Ureter (tissue), 1 donor: ENCODE results near the gene EPB41L2. TPM values are rescaled to one million over a fixed set of nuclear protein-coding genes. Genes with fewer than 3 reads are reported as not detected.

Source experiments
- DNase-seq: peaks from one replicate; pipeline ENCODE4 v3.0.0-alpha.2; 2020; ENCODE audit warnings: low spot score
- total RNA-seq: library from RNA; stranded (reverse); gene quantifications from one replicate; pipeline ENCODE4 v1.2.4, GENCODE V29; 2023
- donor health status: DM: yes; HTN: yes; CAD: no.

The EPB41L2 gene
- total RNA-seq, 1 donor from 2014 or later = 110 TPM

DNA sequence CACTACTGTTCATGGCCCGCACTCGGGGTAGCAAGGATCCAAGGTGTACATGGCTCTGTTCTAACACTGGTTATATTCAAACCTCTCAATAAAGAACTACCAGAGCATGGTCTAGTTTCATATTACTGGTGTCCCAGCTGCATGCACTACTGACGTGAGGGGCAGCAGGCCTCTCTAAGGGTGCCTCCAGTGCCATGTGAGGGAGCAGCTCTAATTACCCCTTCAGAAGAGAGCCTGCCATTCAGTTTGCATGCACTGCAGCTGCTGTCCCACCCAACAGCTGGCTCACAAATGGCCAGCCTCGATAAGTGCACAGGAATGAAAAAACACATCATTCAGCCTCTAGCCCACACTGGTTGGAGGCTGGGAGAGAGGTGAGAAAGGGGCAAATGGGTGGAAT is 150.6 kb downstream of the EPB41L2 start:
- no peak for DNase-seq

DNA sequence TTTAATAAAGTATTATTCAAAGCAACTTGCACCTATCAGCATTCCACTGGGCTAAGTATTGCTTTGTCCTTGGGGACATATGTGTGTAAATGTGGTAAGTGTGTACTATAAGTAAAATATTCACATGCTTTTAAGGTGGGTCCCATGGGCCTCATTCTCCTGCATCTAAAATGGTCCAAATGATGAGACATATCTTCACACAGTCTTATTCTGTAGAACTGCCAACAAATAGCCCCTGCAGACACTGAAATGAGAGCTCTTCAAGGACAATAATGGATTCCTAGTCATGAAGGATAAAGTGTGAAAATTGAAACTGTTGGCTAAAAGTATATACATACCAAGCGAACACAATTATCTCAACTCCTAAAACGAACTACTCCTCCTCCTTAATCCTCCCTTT is 154.1 kb downstream of the EPB41L2 start:
- DNase-seq = no peak

DNA sequence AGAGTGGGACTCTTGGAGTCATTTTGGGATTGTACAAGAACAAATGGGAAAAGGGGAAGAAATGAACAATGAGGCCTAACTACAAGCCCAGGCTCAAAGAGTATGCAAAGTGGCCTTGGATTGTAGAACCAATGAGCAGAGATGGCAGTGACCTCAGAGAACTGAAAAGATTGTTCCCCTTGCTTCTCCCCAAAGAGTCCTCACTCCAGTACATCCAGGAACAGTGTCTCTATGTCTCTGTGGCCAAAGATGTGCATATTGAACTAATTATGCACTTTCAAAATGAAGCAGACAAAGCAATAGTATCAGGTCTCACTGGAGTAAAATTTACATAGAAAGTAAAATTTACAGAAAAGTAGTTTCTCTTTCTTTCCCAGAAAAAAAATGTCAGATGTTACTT is 154.9 kb downstream of the EPB41L2 start:
- DNase-seq = no peak

DNA sequence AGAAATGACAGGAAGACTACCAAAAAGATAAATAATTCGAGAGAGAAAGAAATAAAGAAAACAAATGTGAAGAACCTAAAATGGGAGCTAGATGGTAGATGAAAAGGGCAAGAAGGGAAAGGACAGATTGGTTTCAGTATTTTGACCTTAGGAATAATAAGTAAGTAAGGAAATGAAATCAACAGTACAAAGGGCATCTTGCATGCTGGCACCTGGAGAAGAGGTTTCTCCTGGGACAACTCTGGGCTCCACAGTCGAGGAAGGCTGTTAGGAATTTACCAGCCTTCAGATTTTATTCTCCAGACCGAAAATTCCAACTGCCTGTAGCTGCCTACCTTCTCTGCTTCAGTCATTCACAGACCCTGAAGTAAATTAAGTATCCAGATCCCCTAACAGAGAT is 155.4 kb downstream of the EPB41L2 start:
- no peak for DNase-seq

DNA sequence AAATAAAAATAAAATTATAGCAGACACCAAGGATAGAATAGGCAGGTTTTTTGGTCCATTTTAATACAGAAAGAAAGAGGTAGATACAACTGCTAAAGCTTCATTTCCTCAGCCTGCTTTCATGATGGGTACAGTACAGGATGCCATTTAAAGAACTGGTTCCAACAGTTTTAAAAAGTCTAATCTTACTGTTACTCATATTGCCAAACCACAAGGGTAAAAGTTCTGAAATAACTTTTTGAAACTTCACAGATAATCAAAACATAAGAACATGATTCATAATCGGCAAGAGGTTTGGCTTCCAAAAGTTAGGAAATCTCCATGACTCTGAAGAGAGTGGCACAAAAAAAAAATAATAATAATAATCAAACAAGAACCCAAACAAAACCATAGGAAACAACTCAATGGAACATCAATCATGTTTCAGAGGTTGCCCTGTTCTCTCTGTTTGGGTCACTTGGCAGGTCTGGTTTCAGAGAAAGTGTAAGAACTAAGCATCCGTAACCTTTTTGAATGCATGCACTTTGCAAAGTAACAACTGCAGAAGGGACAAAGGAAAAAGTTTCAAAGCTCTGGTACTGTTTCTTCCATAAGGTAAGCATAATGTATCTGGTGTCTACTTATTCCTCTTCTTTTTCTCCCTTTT is 156.2 kb downstream of the EPB41L2 start:
- DNase-seq = no peak

DNA sequence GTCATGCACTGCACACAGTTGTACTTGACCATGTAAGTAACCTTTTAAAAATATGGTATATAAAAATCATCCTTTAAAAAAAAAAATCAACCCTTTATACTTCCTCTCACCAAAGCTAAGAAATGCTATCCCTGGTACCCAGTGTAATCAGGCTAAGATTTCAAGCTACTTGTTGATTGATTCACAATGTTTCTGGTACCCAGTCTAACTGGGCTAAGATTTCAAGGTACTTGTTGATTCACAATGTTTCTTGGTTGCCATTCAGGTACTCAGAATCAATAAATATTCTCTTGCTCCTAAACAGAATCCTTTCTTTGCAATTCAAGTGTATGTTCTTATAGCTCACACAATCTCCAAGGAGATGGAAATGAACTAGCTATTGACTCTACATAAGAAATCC is 159.4 kb downstream of the EPB41L2 start:
- DNase-seq = no peak

DNA sequence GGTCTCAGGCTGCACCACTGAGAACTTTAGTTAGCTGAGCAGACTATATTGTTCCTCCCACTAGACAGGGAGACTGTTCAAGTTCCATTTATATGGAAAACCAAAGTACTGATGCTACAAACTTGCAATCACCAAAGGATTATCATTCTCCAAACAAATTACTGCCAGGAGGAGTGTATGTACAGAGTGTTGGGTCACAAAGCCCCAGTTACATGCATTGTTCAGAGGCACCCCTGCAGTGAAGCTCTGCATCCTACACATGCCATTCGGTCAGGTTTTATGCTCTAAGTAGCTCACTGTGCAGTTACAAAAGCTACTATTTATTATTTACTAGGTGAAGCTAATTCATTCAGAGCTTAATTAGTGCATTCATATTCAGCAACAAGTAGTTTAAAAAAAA is 160.0 kb downstream of the EPB41L2 start:
- DNase-seq = no peak

DNA sequence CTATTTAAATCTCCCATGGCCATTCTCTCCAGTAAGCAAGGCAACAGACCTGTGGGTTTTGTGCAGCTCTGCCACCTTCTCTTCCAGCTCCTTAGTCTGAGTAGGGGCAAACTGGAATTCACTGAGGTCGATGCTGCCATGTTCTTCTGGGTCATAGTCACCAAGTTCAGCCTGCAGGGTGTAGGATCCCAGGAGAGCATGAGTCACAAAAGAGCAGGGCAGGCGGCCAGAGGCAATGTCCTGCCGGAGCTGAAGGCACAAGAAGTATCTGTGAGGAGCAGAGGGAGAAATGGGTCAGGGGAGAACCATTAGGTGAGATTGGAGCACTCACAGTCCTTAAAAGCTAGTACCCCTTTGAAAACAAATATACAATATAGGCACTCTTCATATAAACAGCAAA is 162.1 kb downstream of the EPB41L2 start:
- DNase-seq = no peak

DNA sequence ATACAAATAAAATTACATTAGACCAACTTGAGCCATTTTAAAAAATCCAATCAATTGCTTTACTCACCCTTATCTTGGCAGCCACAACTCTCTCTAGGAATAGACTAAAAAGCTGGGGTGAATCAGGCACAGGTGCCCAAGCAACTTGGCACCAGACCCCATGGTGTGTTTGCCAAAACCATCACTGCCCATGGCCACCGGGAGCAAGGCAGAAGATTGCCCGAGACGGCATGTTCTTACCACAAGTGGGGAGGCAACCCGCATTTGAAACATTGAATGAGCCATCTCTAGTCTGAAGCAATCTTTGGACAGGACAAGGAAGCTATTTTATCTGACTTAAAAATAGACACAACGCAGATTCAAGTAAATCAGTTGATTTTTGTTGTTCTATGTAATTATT is 166.8 kb downstream of the EPB41L2 start:
- DNase-seq = no peak

DNA sequence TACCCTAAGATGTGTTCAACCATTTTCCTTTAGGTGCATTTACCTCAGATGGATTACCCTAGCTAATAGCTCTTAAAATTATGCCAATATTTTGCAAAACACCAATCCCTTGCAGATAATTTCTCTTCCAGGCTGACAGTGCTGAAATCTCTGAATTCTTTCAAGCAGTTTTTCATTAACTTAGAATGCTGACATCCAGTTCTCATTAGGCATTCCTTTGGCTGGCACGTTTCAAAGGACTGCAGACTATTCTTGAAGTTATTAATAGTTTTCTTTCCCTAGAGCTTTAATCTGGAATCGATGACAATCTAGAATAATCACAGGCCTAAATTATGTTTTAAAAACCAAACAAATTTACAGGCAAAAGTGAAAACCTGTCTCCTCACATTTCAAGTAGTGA is 167.5 kb downstream of the EPB41L2 start:
- DNase-seq = no peak

DNA sequence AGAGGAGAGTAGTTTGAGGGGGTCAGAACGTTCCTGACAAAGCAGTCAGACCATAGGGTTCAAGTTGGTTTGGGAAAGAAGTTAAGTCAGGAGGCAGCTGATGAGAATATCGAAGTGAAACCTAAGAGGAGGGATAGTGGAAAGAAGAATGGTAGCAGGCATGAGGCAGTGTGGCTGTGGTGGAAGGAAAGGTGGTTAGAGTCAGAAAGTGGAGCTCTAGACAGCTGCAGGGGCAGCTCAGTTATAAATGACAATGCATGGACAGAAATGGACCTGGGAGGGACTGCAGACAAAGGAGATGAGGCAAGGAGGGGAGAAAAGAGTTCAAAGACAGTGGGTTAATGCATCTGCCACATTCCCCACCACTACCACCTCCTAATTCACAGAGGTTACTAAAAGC is 169.3 kb downstream of the EPB41L2 start:
- no peak for DNase-seq

DNA sequence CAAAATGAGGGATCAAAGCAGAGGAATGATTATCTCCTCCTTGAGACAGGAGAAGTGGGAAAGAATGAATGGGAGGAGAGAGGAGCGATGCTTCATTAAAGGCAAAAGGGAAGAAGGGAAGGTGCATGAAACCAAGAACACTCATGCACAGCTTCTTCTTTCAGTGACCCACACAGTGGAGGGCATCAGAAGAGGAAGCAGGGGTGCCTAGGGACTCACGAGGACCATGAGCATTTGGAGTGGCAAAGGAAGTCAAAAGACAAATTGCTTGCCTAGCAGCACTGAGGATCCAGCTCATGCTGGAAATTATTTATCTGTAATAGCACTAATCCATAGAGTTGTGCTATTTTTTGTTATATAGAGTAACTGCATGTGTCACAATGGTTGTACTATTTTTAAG is 169.8 kb downstream of the EPB41L2 start:
- DNase-seq = no peak

DNA sequence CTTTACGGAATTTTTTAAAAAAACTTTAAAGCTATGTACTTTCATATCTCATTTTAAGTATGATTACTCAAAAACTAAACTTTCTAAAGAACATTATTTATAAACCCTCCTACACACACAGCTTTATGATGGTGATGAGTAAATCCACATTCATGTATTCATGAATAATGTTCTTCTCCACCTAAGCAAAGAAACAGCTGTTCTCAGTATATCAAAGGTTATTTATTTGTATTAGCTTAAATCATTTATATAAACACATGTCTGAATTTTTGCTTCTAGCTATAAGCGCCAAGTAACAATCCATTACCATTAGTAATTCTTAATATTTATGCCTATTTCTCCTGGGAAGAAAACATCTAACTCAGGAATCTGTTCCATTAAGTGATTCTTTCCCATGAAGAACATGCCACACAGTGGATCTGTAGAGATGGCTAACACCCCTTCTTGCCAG is 172.5 kb downstream of the EPB41L2 start:
- no peak for DNase-seq

DNA sequence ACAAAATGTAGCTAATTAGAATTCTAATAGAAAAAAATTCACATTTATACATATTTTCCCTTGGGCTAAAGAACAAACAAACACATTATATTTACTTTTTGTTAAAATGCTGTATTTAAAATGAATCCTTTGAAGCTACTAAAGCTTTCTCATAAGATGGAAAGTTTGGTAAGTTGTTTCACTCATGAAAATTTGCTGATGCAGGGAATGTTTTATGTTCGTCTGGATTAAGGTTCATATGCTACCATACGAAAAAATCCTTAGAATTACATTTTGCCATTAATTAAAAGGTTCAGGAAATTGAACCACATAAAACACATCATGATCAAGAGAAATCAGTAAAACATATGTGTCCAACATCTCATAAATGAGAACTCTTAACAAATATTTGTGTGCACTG is 173.6 kb downstream of the EPB41L2 start:
- DNase-seq = no peak

DNA sequence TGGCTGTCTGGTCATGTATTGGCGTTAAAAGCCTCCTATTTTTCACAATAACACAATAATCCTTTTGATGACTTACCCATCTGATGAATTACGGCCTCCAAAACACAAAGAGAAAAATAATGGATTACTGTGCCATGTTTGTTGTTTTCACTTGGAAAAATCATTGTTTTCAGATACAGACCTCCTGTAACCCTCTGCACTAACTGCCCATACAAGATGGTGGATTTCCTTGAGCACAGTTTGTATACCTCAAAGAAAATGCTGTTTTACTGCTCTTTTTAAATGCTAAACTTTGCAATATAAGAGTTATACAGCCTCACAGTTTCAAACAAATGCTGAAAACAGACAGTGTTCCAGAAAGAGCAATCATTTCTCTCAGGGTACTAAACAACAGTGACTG is 174.8 kb downstream of the EPB41L2 start:
- DNase-seq = no peak

DNA sequence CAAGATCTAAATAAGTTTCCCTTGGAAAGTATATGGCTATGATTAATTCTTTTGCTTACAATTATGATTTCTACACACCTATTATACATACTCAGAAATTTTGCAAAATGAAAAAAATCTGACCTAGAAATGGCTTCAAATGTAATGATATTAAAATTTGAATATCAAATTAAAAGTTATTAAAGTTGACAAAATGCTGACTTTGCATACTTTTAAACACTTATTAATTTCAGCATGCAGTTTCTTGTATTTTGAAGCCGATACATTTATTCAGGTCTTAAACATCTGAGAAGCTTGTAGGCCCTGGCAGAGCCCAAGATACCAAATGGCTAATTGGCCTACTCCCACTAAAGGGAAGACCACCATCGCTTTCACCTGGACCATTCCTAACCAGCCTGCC is 176.1 kb downstream of the EPB41L2 start:
- no peak for DNase-seq

DNA sequence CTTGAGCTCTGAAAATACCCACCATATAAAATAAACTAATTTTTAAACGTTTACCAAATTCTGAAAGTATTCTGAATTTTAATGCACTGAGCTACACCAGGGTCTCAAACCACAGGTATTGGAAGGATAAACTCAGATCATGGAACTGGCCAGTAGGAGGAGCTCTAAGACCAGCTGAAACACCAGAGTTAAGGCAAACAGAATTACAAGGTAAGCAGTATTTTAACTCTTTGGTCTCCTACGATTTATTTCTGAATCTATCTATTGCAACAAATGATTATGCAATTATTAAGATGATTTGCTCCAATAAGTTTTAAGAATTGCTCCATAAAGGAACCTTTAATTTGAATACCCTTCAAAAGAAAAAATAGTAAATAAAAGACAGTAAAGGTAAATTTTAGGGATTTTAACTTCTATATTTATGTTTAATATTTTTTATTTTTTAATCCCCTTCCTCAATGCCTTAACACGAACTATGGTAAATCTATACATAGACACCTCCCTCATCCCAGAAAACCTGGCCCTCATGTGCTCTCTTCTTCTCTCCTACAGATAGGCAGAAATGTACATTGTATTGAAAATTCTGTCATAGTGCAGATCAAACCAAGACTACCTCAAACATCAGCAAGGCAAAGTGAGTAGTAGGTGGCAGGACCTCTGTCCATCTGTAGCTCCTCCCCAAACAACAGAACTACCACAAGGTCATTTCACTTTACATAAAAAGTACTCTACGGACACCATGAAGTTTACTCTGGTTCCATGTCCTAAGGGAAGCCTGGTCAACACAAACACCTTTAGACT is 177.5 kb downstream of the EPB41L2 start:
- DNase-seq = peak; percentile 78

DNA sequence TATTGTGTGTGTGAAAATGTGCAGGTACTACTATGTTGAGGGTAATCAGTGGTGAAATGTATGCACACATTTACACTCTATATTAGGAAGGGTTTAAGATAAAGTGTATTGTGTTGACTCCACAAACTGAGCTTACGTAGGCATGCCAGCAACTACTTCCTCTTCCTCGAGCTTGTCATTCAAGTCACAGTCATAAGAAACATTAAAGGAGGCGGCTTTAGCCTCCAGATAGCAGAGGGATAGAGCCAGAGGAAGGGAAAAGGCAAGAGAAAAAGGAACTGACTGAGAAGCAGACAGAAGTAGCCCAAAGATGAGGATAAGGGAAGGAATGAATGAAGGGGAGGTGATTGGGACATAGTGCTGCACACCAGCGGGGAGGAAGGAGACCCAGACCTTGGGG is 180.7 kb downstream of the EPB41L2 start:
- DNase-seq = no peak

DNA sequence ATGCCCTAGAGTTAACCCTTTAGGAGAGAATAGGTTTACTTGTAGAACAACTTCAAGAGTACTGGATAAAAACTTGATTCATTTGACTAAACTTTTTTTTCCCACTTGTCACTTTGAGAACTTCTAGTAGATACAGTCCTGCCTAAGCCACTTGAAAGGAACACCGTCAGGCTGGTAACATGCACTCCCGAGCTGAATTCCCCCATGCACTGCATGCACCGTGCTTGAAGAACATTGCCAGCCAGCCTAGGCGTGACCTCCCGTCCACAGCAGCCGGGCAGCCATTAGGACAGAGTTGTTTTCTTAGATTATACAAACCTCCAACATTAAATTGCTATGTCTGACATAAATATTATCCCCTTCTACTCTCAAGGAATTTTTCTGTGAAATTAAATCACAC is 183.2 kb downstream of the EPB41L2 start:
- no peak for DNase-seq

DNA sequence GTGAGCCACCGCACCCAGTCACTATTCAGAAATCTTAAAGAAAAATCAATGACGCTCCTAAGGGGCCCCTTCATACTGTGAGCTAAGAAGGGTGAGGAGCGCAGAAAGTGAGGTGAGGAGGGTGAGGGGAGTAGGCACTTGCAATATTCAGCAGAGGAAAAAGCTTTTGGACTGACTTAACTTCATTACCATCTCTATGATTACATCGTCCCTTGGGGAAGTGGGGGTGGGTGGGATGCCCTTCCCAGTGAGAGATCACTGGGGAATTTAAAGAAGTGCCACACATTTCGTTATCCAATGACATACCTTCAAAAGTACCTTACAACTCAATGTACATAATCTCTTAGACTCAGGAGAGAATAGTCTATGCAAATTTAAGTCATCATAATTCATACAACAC is 189.3 kb downstream of the EPB41L2 start:
- DNase-seq = no peak

DNA sequence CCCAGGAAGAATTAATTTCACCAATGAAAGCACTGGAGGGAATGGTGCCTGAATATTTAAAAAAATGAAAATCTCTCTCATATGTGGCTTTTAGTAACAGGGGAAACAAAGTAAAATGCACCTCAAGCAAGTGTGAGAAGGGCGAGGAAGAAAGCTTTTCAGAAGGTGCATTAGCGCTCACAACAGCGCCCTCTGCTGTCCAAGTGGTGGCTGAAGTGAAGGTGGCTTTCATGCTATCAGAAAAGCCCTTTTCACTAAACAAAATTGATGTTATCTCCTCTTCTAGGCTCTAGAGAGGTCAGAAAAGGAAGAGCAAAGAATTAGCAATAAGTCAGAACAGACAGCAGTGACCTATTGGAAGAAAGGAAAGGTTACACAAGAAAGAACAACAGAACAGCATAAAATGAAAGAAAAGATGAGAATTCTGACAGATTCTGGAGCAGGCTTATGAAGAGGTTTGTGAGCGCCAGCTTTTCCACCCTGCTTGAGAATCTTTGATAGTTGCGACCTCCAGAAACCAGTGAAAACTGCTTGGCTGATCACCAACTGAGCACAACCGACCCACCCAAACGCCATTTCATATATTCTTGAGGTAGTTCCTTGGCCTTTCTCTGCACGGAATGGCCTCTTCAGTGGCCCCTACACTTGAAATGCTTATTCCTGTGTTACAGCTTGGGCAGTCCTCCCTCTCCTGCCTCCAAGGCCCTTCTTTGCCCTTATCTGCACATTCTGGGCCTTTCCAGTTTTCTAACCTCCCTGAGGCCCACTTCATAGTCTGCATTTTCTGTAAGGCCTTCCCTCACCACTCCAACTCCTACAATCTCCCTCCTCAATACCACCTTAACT is 190.6 kb downstream of the EPB41L2 start:
- peak; percentile 65 for DNase-seq

DNA sequence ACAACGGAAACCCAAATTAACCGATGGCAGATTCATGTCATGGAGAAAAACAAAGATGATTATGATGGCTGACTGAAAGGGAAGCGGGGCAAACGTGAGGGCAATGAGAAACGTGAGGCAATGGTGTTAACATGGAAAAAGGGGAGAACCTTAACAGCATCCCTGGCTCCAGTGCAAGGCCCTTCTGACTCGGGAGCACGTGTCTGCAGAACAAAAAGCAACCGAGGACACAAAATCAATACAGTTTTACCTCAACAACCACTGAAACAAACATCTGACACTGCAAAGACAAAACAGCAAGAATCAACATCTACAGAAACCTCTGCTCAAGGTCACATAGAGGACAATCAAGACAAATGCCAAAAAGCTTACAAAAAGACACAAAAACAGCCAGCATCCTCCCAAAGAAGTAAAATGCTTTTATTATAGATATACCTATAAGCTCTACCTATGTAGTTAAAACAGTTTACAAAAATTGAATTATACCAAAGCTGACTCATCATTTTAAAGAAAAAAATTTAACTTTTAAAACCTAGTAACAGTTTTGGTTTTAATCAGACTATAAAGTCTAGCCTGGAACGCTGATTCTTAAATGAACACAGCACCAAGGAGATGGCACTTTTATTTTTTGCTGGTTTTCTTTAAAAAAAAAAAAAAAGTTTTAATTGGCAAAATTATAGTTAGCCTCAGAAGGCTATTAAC is 192.7 kb downstream of the EPB41L2 start:
- DNase-seq = no peak
